GM21737 (cell line): ENCODE measurements around the gene SZT2.

ENCODE experiments used
- ATAC-seq: cut with Tn5 transposase; IDR thresholded peaks from one replicate; pipeline ENCODE4 v1.9.1; 2021; ENCODE audit warnings: mild to moderate bottlenecking, moderate library complexity; ENCODE audit not compliant: unreplicated experiment

SZT2 gene

DNA sequence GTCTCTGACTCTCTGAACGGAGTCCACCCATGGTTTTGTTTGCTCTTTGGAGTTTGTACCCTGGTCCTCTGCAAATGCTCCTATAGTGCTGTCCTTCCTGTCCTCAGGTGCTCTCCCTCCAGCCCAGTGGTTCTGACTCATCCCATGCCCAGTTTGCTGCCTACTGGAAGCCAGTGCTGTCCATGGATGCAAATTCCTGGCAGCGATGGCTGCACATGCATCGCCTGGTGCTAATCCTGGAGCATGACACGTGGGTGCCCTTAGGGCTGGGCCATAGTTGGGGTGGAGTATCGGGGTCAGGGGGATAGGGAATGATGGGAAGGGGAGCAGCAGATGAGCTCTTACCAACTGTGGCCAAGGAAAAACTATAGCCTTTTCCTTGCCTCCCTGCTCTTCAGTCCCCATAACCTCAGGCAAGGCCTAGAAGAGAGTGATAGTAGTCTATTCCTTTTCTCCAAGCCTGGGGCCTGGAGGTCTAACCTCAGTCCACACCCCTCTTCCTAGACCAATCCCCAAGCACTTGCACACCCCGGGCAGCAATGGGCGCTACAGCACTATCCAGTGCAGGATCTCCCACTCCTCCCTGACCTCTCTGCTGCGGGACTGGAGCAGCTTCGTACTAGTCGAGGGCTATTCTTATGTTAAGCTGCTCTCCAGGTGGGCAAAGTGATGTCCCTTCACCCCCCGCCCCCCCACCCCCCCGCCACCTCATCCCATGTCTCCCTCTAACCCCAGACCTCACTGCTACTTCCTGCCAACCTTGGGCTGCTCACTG, 32.5 kb downstream of the SZT2 start:
- ATAC-seq = no peak

DNA sequence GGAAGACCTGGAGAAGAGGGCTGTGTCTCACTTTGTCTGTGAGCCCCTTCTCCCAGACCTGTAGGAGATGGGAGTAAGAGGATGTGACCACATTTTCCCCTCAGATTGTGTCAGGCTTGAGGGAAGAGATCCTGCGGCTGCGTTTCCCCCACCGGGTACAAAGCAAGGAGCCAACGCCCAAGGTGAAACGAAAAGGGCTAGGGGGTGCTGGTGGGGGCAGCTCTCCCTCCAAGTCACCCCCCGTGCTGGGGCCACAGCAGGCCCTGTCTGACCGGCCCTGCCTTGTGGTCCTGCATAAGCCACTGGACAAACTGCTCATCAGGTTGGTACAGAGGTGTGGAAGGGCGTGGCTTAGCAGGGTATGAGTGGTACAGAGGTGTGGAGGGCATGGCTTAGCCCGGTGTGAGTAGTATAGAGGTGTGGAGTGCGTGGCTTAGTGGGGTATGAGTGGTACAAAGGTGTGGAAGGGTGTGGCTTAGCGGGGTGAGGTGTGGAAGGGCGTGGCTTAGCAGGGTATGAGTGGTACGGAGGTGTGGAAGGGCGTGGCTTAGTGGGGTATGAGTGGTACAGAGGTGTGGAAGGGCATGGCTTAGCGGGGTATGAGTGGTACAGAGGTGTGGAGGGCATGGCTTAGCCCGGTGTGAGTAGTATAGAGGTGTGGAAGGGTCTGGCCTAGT, 33.4 kb downstream of the SZT2 start:
- no peak for ATAC-seq

- no peak for ATAC-seq
Observed at GRCh38 chr1:43423672-43424550, 34.2 kb downstream of the SZT2 start.

- no peak for ATAC-seq
Observed at GRCh38 chr1:43425045-43425444, 35.3 kb downstream of the SZT2 start.

DNA sequence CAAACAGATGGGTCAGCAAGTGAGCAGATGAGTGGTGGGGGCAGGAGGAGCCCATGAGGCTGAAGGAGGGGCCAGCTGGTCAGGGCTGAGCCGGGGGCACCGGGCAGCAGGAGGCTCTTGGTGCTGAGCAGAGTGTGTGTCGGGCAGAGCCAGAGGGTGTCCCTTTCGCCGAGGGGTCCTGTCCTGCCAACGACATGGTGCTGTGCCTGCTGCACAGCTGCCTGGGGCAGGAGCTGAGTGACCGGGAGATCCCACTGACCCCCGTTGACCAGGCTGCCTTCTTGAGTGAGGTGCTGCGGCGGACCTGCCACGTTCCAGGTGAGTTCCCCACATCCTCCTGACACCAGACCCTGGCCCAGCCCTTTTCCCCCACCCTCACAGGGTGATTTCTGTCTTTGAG, 36.5 kb downstream of the SZT2 start:
- no peak for ATAC-seq

GRCh38 chr1:43427524-43427923, 37.8 kb downstream of the SZT2 start:
- no peak for ATAC-seq

- ATAC-seq = no peak
Observed at GRCh38 chr1:43427941-43428340, 38.2 kb downstream of the SZT2 start.

- no peak for ATAC-seq
Observed at GRCh38 chr1:43430831-43431230, 41.1 kb downstream of the SZT2 start.

GRCh38 chr1:43431676-43432075, 42.0 kb downstream of the SZT2 start:
- no peak for ATAC-seq

- ATAC-seq = no peak
Observed at GRCh38 chr1:43432171-43432860, 42.6 kb downstream of the SZT2 start.

DNA sequence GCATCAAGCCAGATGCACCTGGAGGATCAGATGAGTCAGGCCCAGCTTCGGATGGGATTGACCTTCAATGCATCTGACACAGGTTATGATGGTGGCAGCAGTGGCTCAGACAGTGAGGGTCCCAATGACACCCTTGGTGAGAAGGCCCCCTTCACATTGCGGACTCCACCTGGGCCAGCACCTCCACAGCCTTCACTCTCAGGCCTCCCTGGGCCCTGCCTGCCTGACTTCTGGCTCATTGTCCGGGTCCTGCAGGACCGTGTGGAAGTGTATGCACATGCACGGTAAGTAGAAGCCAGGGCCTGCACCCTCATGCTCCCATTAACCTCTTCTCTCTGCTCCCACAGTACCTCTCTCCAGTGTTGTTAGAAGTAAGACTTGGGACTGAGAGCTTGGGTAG, 43.2 kb downstream of the SZT2 start:
- ATAC-seq = no peak

- ATAC-seq = no peak
Observed at GRCh38 chr1:43434256-43434655, 44.6 kb downstream of the SZT2 start.

GRCh38 chr1:43435146-43436145, 45.7 kb downstream of the SZT2 start:
- ATAC-seq = no peak

- ATAC-seq = no peak
Observed at GRCh38 chr1:43436371-43436770, 46.7 kb downstream of the SZT2 start.

DNA sequence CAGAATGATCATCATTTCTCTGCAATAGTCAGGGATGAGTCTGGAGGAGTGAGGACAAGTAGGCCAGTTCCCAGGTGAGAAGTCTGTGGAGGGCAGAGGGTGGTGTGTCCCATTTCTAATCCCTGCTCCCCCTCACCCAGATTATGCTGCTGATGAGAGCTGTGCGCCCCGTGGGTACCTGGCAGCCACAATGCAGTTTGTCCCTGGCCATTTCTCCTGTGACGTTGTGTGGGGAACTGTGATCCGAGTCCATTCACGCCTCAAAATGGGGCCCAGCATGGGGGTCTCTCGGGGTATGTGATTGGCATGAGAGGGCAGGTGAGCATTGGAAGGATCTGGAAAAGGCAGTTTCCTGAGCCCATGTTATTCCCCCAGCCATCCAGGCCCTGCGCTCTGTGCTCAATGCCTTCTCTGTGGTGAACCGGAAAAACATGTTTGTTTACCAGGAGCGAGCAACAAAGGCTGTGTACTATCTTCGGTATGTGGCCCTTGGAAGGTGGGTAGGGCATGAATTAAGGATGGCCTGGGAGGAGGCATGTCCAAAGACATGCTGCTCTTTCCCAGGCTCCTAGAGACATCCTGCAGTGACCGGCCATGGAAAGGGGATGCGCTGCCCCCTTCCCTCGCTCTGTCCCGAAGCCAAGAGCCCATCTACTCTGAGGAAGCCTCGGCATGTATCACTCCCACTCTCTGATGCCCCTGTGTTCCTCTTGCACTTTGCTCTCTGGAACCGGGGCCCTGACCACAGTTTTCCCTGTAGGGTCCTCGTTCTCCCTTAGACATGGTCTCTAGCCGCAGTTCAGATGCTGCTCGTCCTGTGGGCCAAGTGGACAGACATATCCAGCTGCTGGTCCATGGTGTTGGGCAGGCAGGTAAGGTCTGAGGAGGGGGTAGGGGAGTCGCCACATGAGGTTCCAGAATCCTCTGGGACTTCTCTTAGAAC, 47.6 kb downstream of the SZT2 start:
- no peak for ATAC-seq

- ATAC-seq = no peak
Observed at GRCh38 chr1:43438006-43438405, 48.3 kb downstream of the SZT2 start.

DNA sequence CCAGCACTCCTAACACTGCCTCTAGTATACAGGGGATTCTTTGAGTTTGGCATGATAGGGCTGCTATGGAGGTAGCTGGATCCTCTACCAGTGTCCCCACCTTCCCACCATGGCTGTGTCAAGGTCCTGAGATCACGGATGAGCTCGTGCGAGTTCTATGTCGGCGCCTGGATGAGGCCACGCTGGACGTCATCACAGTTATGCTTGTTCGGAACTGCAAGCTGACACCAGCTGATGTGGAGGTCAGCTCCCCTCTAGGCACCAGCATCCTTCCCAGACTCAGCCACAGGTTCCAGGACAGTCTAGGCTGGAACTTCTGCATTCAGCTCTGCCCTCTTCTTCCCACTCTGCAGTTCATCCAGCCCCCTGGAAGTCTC, 48.9 kb downstream of the SZT2 start:
- no peak for ATAC-seq

- no peak for ATAC-seq
Observed at GRCh38 chr1:43438953-43439581, 49.4 kb downstream of the SZT2 start.
